Activated naive CD4-positive, alpha-beta T cell treated with anti-CD3 and anti-CD28 coated beads, Interleukin-2, amount 50 U/mL, for 16 hours (primary cell): ENCODE results near the gene ATF6B.
"Not testable (repeated sequence)": the region's sequence is repeated elsewhere in the genome, so short reads cannot be mapped to it uniquely, and the experiment has no call there.

Source experiments
- DNase-seq: peaks from one replicate; pipeline ENCODE4 v3.0.0-alpha.2; 2020

ATF6B gene

GRCh38 chr6:32153564-32154513 lies 25.8 kb upstream of the ATF6B start, which contains the start of gene PPT2:
TSS of gene PPT2 (plus strand) at chr6:32154141. CDS start at chr6:32154595, 454 bp downstream.
- DNase-seq, result peak; percentile 76

DNA sequence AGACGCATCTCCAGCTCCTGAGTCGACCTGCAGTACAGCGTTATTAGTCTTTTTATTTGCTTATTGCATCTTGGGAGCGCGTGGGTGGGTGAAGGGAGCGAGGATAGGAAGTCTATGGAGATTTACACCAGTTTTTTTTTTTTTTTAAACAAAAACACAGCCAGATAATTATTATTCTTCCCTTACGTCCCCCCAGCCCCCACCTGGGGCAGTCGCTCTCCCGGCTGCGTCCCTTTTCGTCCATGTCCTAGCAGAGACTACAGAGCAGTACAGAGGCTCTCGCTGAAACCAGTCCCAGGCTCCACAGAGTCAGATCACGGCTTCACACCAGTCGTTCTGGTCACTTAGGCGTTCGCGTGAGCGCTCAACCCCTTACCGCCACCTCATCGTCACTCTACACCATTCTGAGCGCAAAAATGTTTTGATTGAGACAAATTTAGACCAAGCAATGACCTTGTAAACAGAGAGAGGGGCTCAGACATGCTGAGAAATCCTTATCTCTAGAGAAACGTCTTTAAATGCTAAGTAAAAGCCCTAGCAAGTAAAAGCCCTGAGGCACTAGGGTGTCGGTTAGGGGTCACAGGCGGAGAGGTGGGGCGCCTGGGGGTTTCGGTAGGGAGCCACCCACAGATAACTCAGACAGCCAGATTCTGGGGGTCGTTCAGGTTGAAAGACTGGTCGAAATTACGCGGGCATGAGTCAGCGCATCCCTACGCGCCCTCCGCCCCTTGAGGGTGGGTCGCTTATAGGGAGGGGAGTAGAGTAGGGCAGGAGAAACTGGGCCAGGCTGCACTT lies 24.9 kb upstream of the ATF6B start:
- no peak for DNase-seq

GRCh38 chr6:32151863-32152768 lies 24.1 kb upstream of the ATF6B start, which contains the start of gene PRRT1:
TSS of gene PRRT1 (minus strand) at chr6:32151939. CDS start at chr6:32151827, 112 bp downstream.
- no peak for DNase-seq

DNA sequence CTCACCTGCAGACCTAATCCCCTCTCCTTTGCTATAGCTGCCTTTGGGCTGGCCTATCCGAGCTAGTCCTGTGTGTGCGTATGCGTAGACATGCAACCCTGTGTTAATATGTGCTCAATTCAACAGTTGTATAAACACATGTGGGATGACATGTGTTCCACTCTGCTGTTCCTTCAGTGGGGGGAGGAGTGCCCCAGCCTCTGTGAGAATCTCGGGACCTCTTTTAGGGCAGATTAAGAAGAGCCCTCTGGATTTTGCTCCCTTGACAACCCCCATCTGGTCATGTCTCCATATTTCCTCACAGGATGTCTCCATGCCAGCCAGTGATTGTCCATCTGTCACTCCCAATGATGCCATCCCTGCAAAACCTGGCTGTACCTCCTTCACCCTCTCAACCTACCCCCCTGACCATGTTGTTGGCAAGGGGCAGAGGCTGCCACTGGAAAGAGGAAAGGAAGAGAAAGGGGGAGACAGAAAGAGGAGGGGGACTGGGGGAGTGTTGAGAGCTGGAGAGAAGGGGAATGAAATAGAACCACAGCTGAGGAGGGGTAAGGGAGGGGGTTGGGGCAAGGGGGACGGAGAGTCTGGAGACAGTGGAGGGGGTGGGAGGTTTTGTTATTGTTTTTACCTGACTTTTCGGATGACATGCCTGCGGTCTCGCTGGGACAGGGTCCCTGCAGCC lies 23.3 kb upstream of the ATF6B start:
- DNase-seq, result no peak

GRCh38 chr6:32149932-32150870 lies 22.2 kb upstream of the ATF6B start:
- no peak for DNase-seq

- no peak for DNase-seq
These were observed 21.2 kb upstream of the ATF6B start for GRCh38 chr6:32149092-32149755.

DNA sequence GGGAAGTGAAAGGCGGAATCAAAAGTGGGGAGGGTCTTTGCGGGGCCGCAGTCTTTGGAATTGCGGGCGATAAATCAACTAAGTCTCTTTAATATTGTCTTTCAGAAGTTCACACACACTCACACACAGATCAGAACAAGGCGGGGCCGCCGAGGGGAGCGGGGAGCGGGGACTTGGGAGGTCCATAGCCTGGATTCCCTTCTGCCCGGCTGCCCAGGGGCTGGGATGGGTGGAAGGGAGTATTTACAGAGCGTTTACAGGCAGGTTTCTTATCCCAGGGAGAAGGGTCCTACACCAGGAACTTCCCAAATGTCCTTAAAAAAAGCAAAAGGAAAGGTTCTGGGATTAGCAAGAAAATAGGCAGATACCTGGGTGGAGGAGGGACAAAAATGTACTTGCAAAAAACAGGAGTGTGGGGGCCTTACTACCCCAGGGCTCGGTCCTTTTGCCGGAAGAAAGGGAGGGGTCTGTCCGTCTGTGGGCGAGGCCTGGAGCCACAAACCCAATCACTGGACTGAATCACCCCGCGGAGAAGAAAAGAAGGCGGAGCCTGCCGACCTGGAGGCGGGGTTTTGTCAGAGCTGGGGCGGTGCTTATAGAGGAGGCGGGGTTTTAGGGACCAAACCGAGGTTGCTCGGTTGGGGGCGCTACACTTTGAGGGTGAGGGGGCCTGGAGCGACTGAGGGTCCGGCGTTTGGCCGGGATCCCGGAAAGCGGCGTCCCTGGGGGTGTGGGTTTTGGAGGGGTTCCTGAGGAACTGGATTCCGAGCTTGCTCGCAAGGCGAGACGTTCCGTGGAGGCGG lies 20.4 kb upstream of the ATF6B start:
- peak; percentile 74 for DNase-seq

GRCh38 chr6:32147401-32148132 lies 19.5 kb upstream of the ATF6B start:
- no peak for DNase-seq

GRCh38 chr6:32146687-32147086 lies 18.6 kb upstream of the ATF6B start:
- DNase-seq, result no peak

- DNase-seq, result no peak
These were observed 18.2 kb upstream of the ATF6B start for GRCh38 chr6:32146287-32146686.

DNA sequence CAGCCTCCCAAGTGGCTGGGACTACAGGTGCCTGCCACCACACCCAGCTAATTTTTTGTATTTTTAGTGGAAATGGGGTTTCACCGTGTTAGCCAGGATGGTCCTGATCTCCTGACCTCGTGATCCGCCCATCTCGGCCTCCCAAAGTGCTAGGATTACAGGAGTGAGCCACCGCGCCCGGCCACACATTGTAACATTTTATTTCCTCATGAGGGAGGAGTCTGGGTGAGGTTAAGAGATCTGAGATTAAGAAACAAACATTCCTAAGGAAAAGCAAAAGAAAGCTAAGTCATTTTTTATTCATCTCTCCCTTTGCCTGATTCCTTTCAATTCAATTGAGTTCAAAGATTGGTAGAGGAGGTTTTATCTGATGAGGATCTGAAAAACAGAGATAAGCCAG lies 16.2 kb upstream of the ATF6B start:
- not testable (repeated sequence) for DNase-seq

GRCh38 chr6:32140420-32141046 lies 12.5 kb upstream of the ATF6B start:
- no peak for DNase-seq

DNA sequence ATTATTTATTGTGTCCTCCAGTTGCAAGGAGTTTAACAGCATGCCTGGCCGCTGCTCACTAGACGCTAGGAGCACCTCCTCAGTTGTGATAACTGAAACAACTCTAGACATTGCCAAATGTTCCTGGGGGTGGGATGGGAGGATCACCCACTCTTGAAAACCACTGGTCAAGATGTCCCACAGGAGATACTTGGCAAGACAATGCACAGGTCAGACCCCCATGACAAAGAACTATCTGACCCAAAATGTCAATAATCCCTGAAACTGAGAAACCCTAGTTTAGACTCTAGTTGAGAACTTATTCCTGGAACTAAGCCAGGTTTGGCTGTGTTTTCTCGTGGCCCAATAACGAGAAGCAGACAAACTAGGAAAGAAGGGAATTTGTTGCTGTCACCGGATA lies 11.5 kb upstream of the ATF6B start:
- no peak for DNase-seq

- no peak for DNase-seq
These were observed 9.4 kb upstream of the ATF6B start for GRCh38 chr6:32137454-32137853.

GRCh38 chr6:32133786-32134185 lies 5.7 kb upstream of the ATF6B start:
- DNase-seq, result no peak

DNA sequence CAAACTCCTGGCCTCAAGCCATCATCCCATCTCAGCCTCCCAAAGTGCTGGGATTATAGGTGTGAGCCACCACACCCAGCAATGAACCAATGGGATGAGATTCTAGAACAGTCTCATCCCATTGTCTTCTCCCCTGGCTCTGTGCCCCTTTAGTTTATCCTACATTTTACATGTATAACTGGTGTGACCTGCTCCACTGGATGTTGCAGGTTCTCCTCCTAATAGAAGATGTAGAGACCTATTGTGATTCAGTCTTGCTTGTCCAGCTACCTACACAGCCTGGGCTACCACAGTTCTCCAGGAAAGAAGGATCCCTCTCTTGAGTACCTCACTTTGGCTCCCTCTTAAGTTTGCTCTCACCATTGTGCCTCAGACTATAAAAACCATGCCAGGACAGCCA lies 4.1 kb upstream of the ATF6B start:
- no peak for DNase-seq

DNA sequence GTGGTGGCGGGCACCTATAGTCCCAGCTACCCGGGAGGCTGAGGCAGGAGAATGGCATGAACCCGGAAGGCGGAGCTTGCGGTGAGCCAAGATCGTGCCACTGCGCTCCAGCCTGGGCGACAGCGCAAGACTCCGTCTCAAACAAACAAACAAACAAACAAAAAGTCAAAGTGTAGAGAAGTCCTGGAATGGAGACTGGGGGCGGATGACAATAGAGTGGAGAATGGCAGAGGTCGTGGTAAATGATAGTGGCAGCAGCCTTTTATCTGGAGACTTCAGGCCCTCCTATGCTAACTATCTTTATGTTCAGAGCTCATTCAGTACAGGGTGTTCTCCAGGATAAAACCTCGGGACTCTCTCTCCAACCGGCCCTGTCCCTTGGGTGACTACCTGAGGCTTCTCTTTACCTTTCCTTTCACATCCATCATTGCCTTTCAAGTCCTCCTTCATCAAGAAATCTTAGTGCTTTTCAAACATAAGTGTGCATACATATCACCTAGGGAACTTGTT lies 3.4 kb upstream of the ATF6B start:
- no peak for DNase-seq
